ENCODE data around the gene PVALEF.
A peak's percentile ranks its signal among the peaks of the same experiment; 100 is the strongest.

The PVALEF gene

DNA sequence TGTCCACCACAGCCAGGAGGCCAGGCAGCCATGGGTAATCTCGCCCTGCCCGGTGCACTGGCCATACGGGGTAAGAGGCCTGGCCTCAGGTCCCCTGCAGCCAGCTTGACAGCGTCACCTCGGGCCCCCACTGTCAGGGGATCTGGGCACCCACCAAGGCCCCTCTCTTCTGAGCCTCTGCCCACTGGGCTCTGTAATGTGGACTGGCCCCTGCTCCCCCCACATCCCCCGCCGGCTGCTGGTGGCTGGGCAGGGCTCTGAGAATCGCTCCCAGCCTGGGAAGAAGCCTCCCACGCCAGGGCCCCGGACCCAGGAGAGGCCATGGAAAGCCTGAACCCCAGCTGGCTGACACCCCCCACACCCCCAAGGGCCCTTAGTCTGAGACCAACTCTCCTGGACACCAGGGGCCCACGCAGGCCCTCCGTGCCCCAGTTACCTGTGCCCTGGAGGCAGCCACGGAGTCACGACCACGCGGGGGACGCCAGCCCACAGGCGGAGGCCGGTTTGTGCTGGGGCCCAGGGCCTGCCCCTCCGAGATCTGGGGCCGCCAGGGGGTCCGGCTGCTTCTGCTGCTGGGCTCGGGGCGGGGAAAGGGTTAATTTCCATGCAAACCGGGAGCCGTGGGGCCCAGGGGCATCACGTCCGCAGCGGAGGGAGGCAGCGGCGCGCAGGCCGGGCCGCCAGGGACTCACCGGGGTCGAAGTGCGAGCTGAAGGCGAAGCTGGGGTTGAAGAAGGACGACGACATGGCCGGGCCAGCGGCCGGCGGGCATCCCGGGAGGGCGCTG lies at the start of gene PVALEF:
TSS of gene PVALEF (plus strand) at position 262 of the 787 bp plus-strand sequence. CDS start 15,720 bp downstream, outside the sequence.
- no peak for DNase-seq

DNA sequence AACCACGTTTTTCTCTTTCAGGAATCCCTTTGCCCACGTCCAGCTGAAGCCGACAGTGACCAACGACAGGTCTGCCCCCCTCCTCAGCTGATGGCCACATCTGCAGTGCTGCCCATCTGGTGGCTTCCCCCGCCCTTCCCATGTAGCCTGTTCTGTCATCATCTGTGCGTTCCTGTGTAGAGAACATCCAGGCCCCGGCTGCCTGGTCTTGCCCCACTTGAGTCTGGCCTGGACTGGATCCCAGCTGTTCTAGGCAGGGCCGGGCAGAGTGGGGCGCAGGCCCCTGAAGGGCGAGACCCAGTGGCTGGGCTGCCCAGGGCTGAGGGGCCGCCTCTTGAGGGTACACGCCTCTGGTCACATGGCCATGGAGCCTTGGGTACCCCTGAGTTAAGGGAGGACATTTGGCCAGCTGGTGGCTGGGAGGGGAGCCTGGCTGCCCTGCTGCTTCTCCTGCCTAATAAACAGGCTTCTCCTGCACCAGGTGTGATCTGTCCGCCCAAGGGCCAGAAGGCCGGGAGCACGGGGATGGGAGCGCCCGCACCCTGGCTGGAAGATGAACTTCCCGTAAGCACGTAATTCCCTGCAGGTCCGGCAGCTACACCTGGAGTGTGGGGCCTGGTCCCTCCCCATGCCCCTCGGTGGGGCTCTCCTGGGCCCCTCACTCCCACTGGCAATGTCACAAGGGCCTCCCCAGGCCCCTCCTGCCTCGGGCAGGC lies 49.4 kb upstream of the PVALEF start:
- DNase-seq: no peak

DNA sequence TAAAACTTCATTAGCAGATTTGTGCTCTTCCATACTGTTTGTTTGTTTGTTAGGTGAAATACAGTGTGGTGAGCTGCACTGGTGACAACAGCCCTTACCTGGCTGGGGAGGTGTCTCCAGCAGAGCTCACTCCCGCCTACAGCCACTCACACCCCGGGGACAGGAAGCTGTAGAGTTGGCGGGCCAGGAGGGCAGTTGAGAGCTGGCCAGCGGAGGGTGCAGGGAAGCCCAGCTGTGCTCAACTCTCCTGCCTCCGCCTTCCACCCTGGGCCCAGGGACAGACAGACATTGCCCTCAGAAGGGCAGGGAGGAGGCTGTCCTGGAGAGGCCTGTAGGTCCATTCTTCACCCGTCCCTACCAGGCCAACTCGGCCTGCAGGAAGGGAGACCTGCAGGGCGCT lies 48.6 kb upstream of the PVALEF start:
- DNase-seq: no peak

DNA sequence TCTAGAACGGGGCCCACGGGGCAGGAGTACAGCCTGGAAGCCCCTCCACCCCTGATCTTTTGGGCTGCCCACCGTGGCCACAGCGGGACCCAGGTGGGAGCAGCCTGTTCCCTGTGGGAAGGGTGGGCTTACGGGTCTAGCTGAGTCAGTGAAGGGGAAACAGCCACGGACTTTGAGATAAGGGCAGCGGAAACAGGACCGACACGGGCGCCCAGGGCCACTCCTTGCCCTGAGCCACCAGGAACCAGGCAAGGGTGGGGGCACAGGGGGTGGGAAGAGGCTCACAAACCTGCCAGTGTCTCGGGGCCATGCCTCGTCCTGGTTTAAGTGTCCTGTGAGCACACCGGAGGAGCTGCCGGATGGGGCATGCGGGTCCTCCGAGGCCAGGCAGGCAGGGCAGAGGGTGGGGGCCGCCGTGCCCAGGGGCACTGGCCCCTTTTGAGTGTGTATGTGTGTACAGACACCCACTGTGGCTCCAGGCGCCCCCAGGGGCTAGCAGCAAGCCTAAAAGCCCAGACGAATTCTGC lies 47.6 kb upstream of the PVALEF start:
- DNase-seq: no peak

DNA sequence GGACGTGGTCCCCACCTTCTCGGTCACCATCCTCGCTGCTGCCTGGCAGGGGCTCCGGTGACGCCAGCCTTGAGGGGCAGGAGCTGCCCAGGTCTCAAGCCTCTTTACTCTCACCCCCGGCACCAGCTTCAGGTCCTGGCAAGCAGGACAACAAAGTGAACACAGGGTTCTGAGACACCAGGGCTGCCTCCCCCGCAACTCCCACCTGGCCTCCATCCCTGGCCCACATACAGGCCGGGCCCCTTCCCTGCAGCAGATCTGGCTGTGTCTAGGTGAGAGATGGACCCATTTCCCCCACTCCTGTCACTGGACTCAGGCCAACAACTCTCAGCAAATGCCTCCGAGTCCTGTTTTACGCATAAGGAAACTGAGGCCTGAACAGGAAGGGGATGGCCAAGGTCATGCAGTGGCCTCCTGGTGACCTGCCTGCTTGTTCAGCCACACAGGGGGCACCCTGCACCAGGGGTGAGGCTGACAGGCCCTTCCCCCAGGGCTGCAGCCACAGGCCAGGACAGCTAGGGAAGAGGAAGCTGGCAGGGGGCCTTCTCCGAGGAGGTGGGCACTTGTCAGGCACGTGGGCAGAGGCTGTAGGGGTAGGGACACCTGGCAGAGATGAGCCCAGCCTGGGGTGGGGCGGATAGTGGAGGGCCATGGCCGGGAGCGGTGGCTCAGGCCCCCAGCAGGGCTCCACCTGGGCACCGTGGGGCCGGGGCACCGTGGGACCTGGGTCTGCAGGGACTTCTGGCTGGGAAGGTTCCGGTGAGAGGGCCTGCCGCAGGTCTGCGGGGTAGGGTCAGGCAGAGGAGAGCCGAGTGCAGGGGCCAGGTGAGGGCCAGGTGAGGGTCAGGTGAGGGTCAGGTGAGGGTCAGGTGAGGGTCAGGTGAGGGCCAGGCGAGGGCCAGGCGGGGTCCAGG lies 46.7 kb upstream of the PVALEF start:
- DNase-seq: no peak

DNA sequence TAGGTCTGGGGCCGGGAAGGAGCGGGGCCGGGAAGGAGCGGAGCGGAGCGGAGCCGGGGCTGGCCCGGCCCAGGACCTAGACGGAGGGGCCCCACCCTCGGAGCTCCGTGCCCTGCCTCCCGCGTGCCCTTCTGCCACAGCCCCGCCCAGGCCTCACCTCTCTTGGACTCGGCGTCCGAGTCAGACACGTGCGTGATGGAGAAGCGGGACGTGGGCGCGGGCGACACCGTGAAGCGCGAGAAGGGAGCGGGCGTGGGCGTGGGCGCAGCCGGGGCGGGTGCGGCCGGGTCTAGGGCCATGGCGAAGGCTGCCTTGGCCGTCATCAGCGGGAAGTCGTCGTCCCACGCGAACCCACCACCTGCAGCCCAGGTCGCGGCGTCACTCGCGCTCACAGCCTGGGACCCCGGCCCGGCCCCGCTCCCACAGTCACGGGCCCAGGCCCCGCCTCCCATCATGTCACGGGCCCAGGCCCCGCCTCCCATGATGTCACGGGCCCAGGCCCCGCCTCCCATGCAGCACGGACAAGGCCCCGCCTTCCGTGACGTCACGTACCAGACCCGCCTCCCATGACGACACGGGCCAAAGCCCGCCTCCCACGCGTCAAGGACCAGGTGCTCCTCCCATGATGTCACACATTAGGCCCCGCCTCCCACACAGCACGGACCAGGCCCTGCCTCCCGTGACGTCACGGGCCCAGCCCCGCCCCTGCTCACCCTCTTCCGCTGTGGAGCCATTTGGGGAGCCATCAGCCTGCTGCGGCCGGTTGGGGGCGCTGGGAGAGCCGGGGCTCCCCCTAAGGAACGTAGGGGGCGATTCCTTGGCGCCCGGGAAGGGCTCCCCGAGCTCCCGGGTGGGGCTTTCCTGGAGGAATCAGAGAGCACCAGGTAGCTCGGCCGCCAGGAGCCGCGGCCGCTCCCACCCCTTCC lies 45.8 kb upstream of the PVALEF start:
- peak; percentile 72 for DNase-seq

DNA sequence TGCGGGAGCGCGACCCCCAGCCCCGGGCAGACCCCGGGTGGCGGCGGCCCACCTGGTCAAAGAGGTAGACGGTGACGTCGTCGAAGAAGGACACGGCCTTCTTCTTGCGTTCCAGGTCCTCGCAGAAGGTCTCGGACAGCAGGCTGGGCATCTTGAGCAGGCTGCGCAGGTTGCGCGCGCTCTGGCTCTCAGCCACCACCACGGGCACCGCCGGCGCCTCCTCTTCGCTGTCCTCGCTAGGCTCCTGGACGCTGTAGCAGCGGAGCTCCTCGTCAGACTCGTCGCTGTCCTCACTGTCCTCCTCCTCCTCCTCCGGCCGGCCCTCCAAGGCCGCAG lies 45.2 kb upstream of the PVALEF start:
- DNase-seq: no peak

DNA sequence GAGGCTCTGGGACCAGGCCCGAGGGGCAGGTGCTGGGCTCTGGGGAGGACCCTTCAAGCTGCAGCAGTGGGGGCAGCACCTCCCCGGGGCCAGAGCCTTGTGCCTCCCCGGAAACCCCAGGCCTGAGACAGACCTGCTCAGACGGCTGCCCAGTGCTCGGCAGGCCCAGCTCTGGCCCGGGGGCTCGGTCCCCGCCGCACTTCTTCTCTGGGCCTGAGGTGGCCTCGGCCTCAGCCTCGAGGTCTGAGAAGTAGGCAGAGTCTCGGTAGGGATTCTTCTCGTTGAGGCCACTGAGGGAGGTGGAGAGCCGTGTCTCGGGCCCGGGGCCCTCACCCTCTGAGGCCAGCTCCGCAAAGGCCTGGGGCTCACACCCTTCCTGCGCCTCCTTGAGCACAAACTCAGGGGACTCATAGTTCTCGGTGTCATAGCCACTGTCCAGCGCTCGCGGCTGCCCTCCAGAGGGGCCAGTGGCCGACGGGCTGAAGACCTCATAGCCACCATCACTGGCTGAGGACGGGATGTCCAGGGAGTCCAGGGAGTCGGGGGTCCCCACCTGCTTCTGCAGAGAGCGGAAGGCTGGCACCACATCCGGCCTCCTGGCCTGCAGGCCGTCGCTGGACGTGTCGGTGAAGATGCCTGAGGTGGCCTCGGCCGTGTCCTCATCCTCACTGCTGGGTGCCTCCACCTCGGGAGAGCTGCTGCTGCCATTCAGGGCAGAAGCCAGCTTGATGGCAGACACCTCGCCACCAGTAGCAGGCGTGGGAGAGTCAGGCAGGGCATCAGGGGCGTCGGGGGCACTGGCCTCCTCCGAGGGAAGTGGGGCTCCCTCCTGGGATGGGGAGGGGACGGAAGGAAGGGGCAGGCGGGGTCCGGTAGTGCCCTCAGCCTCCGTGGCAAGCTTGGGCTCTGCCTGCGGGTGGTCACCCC lies 44.3 kb upstream of the PVALEF start:
- no peak for DNase-seq

DNA sequence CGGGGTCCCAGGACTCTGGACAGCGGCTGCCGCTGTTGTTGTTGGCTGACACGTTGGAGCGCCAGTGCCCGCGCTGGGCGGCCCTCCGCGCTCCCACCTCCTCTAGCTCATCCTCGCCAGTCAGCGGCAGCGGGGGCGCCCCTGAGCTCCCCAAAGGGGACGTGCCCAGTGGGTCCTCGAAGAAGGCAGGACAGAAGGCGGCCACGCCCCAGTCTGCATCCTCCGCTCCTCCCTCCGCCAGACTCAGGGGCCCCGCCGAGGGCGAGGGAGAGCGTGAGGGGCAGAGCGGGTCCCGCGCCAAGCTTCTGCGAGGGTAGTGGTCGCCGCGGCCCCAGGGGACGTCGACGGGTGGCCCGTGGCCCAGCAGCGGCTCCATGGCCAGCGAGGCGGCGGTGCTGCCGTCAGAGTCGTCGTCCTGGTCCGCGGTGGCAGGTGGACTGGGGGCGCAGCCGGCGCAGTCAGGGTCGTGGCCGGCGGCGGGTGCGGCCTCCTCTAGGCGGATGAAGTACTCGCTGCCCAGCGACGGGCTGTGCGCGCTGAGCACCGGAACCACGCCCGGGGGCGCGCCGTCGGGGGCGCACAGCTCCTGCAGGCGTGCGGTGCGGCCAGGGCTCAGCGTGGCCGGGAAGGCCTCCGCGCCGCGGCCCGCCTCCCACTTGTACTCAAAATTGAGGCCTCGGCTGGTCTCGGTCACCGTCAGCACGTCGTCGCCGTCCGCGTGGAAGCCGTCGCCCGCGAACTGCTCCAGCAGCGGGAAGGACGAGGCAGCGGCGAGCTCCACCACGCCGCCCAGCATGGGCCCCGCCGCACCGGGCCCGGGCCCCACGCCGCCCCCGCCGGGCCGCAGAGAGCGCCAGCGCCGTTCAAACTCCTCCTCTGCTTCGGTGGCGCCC lies 43.2 kb upstream of the PVALEF start:
- DNase-seq: no peak

DNA sequence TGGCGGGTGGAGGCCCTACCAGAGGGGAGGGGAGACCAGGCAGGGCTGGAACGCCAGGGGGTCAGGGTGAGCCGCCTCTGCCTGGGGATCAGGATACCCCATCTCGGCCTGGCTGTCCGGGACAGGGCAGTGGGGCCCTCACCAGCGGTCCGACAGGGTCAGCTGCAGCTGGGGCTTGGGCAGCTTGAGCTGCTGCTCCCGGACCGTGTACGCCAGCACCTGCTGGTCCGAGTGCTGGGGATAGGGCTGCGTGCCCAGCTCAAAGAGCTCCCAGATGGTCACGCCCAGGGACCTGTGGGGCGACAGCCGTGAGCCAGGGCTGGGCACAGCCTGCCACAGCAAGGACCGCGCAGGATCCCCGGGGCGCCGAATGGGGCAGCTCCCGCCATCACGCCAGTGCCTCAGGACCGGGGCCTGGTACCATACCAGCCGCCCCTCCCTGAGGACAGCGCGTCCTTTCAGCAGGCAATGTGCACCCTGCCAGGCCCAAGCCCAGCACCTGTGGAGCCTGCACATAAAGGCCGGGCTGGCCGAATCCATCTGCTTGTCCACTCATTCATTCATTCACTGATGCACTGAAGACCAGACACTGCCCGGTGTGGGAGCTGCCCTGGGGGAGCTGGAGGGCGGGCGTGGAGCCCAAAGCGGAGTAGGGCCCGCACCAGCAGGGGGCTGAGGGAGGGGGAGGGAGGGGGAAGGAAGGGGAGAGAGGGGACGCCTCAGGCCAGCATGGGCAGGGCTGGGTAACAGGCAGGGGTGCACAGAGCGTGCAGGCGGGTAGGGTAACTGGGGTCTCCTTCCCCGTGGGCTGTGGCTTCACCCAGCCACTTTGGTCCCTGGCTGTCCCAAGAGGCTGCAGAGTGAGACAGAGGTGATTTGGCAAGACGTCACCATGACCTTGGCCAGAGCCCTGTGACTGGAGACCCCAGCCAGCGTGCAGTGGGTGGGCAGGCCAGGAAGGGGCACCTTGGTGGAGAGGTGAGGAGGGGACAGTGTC lies 42.0 kb upstream of the PVALEF start:
- DNase-seq: no peak

DNA sequence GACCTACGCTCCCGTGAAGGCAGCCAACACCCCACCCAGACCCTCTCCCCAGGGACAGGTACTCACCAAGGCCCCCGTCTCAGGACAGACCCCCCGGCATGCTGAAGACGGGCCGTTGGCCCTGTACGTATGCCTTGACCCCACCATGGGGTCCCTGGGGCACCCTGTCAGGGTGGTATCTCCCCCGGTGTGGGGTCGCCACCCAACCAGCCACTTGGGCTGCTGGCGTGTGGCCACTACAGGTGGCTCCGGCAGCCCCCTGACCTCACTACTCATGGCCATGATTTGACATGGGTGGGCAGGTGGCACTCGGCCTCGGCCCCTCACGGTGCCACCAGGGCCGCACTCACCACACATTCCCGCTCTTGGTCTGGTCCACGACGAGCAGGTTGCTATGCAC lies 40.9 kb upstream of the PVALEF start:
- no peak for DNase-seq

DNA sequence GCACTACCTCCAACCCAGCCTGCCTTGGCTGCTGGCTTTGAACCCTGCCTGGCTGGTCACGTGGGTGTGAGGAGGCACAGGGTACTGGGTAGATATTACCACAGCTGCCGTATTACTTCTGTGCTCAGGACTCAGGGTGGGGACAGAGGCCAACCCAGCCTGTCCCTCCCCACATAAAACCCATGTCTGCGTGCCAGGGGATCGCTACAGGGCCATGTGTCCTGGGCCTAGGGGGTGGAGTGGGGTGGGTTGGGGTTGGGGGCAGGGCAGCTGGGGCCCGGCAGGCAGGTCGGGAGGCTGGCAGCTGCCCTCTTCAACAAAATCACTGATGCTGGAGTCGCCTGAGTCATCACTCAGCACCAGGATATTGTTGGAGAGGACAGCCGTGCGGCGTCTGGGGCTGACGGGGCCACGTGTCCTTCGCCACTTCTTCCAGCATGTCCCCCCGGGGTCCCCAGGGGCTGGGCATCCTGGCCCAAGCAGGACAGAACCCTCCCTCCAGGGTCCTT lies 39.7 kb upstream of the PVALEF start:
- DNase-seq: no peak

DNA sequence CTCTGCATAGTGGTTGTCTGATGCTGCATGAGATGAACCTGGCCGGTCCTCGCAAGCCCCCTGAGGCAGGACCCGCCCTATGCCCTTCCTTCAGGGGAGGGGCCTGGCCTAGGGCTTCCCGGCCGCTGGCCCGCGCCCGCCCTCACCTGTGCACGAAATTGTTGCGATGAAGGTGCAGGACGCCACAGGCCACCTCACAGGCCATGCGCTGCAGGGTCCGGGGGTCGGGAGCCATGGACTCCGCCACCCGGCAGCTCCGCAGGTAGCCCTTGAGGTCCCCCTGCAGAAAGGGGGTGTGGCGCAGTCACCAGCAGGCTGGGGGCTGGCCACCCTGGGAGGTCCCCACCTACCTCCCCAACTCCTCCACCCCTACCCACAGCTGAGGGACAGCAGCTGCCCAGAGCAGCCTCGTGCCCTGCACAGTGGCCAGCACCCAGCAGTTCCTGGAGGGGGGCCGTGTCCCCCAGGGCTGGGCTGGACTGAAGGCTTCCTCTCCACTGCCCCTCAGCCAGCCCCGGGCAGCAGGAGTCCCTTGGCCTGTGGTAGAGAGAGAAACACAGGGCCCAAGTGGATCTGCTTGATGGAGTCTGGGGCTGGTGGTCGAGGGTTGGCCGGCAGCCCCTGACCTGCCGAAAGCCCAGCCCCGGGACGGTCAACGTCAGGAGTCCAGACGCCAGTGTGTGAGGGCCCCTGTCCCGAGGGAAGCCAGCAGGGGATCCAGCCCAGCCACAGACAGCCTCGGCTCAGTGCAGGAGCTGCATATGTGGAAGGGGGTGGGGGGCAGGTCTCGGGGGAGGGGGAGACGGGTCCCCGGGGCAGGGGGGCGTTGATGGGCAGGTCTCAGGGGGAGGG lies 38.8 kb upstream of the PVALEF start:
- DNase-seq: no peak

DNA sequence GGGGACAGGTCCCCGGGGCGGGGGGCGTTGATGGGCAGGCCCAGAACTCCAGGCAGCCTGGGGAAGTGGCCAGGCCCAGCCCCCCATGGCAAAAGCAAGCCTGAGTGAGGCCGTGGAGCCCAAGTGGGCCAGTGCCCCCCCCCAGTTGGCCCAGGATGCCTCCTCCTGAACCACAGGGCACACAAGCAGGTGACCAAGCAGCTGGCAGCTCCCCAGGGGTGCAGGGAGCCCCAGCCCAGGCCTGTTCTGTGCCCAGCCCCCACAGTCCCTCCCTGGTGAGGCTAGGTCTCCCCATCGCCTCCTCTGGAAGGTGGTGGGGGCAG lies 38.2 kb upstream of the PVALEF start:
- no peak for DNase-seq

DNA sequence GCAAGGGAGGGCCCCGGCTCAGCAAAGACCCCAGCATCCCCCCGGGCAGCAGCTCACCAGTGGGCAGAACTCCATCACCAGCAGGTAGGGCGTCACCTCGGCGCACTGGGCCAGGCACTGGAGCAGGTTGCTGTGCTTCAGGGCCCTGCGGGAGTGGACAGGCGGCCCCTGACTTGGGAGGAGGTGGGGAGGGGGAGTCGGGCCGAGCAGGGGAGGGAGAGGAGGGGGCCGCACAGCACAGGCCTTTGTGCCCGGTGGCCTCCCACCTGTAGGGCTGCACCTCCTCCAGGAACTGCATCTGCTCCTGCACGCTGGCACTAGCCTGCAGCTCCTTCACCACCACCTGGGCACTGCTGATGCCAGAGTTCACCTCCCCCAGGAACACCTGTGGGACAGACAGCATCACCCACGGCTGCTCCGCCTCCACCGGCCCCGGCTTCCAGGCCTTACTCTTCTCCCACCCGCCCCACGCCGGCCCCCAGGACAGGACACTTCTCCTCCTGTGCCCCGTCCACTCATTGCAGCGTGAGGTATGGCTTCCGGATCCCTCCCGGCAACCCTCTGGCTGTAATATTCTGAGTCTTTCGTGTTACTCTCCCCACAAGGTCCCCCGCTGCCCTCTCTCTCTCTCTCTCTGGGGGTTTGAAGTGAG lies 37.7 kb upstream of the PVALEF start:
- DNase-seq: no peak

DNA sequence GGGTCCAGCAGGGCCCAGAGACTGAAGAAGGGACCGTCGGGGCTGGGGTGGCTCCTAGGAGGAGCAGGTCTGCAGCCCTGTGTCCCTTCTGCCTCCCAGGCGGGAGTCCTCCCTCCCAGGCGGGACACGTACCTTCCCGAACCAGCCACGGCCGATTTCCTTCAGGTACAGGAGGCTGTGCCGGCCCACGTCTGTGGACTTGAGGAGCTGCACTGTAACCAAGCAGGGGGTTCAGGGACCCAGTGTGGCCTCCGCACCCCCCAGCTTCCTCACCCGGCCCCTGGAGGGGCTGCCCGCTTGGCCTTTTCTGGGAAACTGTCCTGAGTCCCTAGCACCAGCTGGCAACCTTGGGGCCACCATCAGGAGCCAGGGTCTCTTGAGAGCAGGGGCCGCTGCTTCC lies 37.0 kb upstream of the PVALEF start:
- no peak for DNase-seq

DNA sequence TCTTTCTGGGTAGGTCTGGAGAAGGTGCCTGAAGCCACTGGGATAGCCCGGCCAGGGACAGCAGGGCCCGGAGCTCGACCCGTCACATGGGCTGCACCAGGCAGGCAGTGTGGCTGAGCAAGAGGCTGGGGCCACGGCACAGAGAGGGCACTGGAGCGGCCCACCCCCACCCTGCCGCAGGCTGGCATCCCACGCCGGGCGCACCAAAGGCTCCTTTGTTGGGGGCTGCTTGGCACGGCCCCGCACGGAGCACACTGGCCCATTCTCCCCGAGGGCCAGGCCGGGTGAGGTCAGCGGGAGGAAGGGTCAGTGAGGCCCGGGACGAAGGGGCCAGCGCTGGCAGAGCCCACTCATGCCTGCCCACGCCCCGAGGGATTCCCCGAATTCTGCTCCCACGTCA lies 36.5 kb upstream of the PVALEF start:
- DNase-seq: no peak

Data from NCI-H1436 treated with DMSO at 0.1 percent for 48 hours (cell line).